ENCODE data around the gene DNAI7. TPM values are rescaled to one million over a fixed set of nuclear protein-coding genes. Genes with fewer than 3 reads are reported as not detected.

DNAI7 gene
- total RNA-seq, 1 donor from 2014 or later: 0.23 TPM

GRCh38 chr12:25113651-25114050 lies 81.3 kb downstream of the DNAI7 start:
- H3K4me3 Mint-ChIP-seq: no peak overlapping the region
- peaks cover 10% of the 10 kb centered on the region for H3K36me3 Mint-ChIP-seq (ENCODE audit: low read depth)
- intact Hi-C loops (cut with micrococcal nuclease): no loop called here
- no peak overlapping the region for H3K27ac Mint-ChIP-seq
- H3K9me3 Mint-ChIP-seq: peaks cover 5% of the 10 kb centered on the region
- no peaks in the 10 kb centered on the region for H3K27me3 Mint-ChIP-seq (ENCODE audit: insufficient read depth)
- DNase-seq (ENCODE audit: low spot score): no peak
- no peaks in the 10 kb centered on the region for H3K4me1 Mint-ChIP-seq (ENCODE audit: low read depth)

- Mint-ChIP-seq H3K4me3 (no peak overlapping the region), H3K27ac (peak overlapping the region; percentile 14), H3K27me3 (ENCODE audit: insufficient read depth) (no peaks in the 10 kb centered on the region), H3K36me3 (ENCODE audit: low read depth) (peaks cover 22% of the 10 kb centered on the region), H3K9me3 (peaks cover 5% of the 10 kb centered on the region), H3K4me1 (ENCODE audit: low read depth) (no peaks in the 10 kb centered on the region)
- DNase-seq (ENCODE audit: low spot score): no peak
- intact Hi-C loops (cut with micrococcal nuclease): no loop called here
These were observed 84.7 kb downstream of the DNAI7 start for GRCh38 chr12:25110260-25110659.

GRCh38 chr12:25107920-25108319 lies 87.0 kb downstream of the DNAI7 start:
- Mint-ChIP-seq H3K9me3 (peaks cover 5% of the 10 kb centered on the region), H3K36me3 (ENCODE audit: low read depth) (peaks cover 23% of the 10 kb centered on the region), H3K27me3 (ENCODE audit: insufficient read depth) (no peaks in the 10 kb centered on the region), H3K4me3 (no peak overlapping the region), H3K4me1 (ENCODE audit: low read depth) (no peaks in the 10 kb centered on the region), H3K27ac (no peak overlapping the region)
- intact Hi-C loops (cut with micrococcal nuclease): no loop called here
- DNase-seq (ENCODE audit: low spot score): no peak

- Mint-ChIP-seq H3K36me3 (ENCODE audit: low read depth) (peaks cover 29% of the 10 kb centered on the region), H3K27me3 (ENCODE audit: insufficient read depth) (no peaks in the 10 kb centered on the region), H3K4me1 (ENCODE audit: low read depth) (no peaks in the 10 kb centered on the region), H3K9me3 (peaks cover 5% of the 10 kb centered on the region), H3K4me3 (no peak overlapping the region), H3K27ac (no peak overlapping the region)
- no peak for DNase-seq (ENCODE audit: low spot score)
- intact Hi-C loops (cut with micrococcal nuclease): no loop called here
These were observed 88.1 kb downstream of the DNAI7 start for GRCh38 chr12:25106818-25107217.

- no peaks in the 10 kb centered on the region for H3K9me3 Mint-ChIP-seq
- no peaks in the 10 kb centered on the region for H3K27me3 Mint-ChIP-seq (ENCODE audit: insufficient read depth)
- no peak for DNase-seq (ENCODE audit: low spot score)
- intact Hi-C loops (cut with micrococcal nuclease): no loop called here
- H3K27ac Mint-ChIP-seq: no peak overlapping the region
- H3K4me3 Mint-ChIP-seq: no peak overlapping the region
- peaks cover 23% of the 10 kb centered on the region for H3K36me3 Mint-ChIP-seq (ENCODE audit: low read depth)
- H3K4me1 Mint-ChIP-seq (ENCODE audit: low read depth): no peaks in the 10 kb centered on the region
These were observed 92.6 kb downstream of the DNAI7 start for GRCh38 chr12:25102402-25102801.

- H3K4me3 Mint-ChIP-seq: no peak overlapping the region
- no peak overlapping the region for H3K27ac Mint-ChIP-seq
- peaks cover 25% of the 10 kb centered on the region for H3K36me3 Mint-ChIP-seq (ENCODE audit: low read depth)
- DNase-seq (ENCODE audit: low spot score): no peak
- H3K4me1 Mint-ChIP-seq (ENCODE audit: low read depth): no peaks in the 10 kb centered on the region
- H3K9me3 Mint-ChIP-seq: no peaks in the 10 kb centered on the region
- H3K27me3 Mint-ChIP-seq (ENCODE audit: insufficient read depth): no peaks in the 10 kb centered on the region
- intact Hi-C loops (cut with micrococcal nuclease): no loop called here
These were observed 93.9 kb downstream of the DNAI7 start for GRCh38 chr12:25101092-25101445.

GRCh38 chr12:25100194-25101091 lies 94.5 kb downstream of the DNAI7 start:
- Mint-ChIP-seq H3K36me3 (ENCODE audit: low read depth) (peaks cover 30% of the 10 kb centered on the region), H3K27ac (no peak overlapping the region), H3K27me3 (ENCODE audit: insufficient read depth) (no peaks in the 10 kb centered on the region), H3K4me1 (ENCODE audit: low read depth) (no peaks in the 10 kb centered on the region), H3K4me3 (no peak overlapping the region), H3K9me3 (no peaks in the 10 kb centered on the region)
- DNase-seq (ENCODE audit: low spot score): no peak
- intact Hi-C loops (cut with micrococcal nuclease): no loop called here

GRCh38 chr12:25099010-25099409 lies 96.0 kb downstream of the DNAI7 start:
- H3K4me1 Mint-ChIP-seq (ENCODE audit: low read depth): no peaks in the 10 kb centered on the region
- peaks cover 34% of the 10 kb centered on the region for H3K36me3 Mint-ChIP-seq (ENCODE audit: low read depth)
- H3K27ac Mint-ChIP-seq: no peak overlapping the region
- H3K27me3 Mint-ChIP-seq (ENCODE audit: insufficient read depth): no peaks in the 10 kb centered on the region
- peaks cover 7% of the 10 kb centered on the region for H3K9me3 Mint-ChIP-seq
- DNase-seq (ENCODE audit: low spot score): no peak
- no peak overlapping the region for H3K4me3 Mint-ChIP-seq
- intact Hi-C loops (cut with micrococcal nuclease): no loop called here

GRCh38 chr12:25089738-25090137 lies 105.2 kb downstream of the DNAI7 start:
- Mint-ChIP-seq H3K4me1 (ENCODE audit: low read depth) (peaks cover 8% of the 10 kb centered on the region), H3K36me3 (ENCODE audit: low read depth) (peaks cover 46% of the 10 kb centered on the region)
- intact Hi-C loops (cut with micrococcal nuclease): loop anchor here (5.0 kb wide), 1 partner anchor 37 kb away; a partner anchor contains a TSS

GRCh38 chr12:25087596-25087995 lies 107.4 kb downstream of the DNAI7 start:
- Mint-ChIP-seq H3K27ac (no peak overlapping the region), H3K9me3 (no peaks in the 10 kb centered on the region), H3K27me3 (ENCODE audit: insufficient read depth) (no peaks in the 10 kb centered on the region), H3K36me3 (ENCODE audit: low read depth) (peaks cover 41% of the 10 kb centered on the region), H3K4me3 (no peak overlapping the region), H3K4me1 (ENCODE audit: low read depth) (peaks cover 8% of the 10 kb centered on the region)
- intact Hi-C loops (cut with micrococcal nuclease): loop anchor here (5.0 kb wide), 1 partner anchor 35 kb away; a partner anchor contains a TSS
- DNase-seq (ENCODE audit: low spot score): no peak

More at GRCh38 chr12:25089738-25090137, 105.2 kb downstream of the DNAI7 start:
- H3K4me3 Mint-ChIP-seq: no peak overlapping the region
- H3K27ac Mint-ChIP-seq: no peak overlapping the region
- H3K27me3 Mint-ChIP-seq (ENCODE audit: insufficient read depth): no peaks in the 10 kb centered on the region
- H3K9me3 Mint-ChIP-seq: peaks cover 8% of the 10 kb centered on the region
- no peak for DNase-seq (ENCODE audit: low spot score)

- Mint-ChIP-seq H3K4me1 (ENCODE audit: low read depth) (peaks cover 8% of the 10 kb centered on the region), H3K9me3 (no peaks in the 10 kb centered on the region), H3K27me3 (ENCODE audit: insufficient read depth) (no peaks in the 10 kb centered on the region), H3K36me3 (ENCODE audit: low read depth) (peaks cover 30% of the 10 kb centered on the region), H3K4me3 (no peak overlapping the region), H3K27ac (no peak overlapping the region)
- intact Hi-C loops (cut with micrococcal nuclease): loop anchor here (5.0 kb wide), 1 partner anchor 33 kb away; a partner anchor contains a TSS
- no peak for DNase-seq (ENCODE audit: low spot score)
These were observed 110.1 kb downstream of the DNAI7 start for GRCh38 chr12:25084816-25085215.

- Mint-ChIP-seq H3K4me3 (no peak overlapping the region), H3K27ac (no peak overlapping the region), H3K9me3 (no peaks in the 10 kb centered on the region), H3K27me3 (ENCODE audit: insufficient read depth) (no peaks in the 10 kb centered on the region), H3K4me1 (ENCODE audit: low read depth) (peaks cover 7% of the 10 kb centered on the region), H3K36me3 (ENCODE audit: low read depth) (peaks cover 30% of the 10 kb centered on the region)
- no peak for DNase-seq (ENCODE audit: low spot score)
- intact Hi-C loops (cut with micrococcal nuclease): no loop called here
These were observed 111.7 kb downstream of the DNAI7 start for GRCh38 chr12:25083211-25083610.

- intact Hi-C loops (cut with micrococcal nuclease): no loop called here
- H3K4me1 Mint-ChIP-seq (ENCODE audit: low read depth): peaks cover 1% of the 10 kb centered on the region
- H3K4me3 Mint-ChIP-seq: no peak overlapping the region
- no peaks in the 10 kb centered on the region for H3K27me3 Mint-ChIP-seq (ENCODE audit: insufficient read depth)
- H3K9me3 Mint-ChIP-seq: no peaks in the 10 kb centered on the region
- DNase-seq (ENCODE audit: low spot score): no peak
- peaks cover 30% of the 10 kb centered on the region for H3K36me3 Mint-ChIP-seq (ENCODE audit: low read depth)
- no peak overlapping the region for H3K27ac Mint-ChIP-seq
These were observed 112.3 kb downstream of the DNAI7 start for GRCh38 chr12:25082628-25083027.
